GM12873 (cell line): ENCODE measurements around the gene MYOD1.

Experiments used
- CTCF ChIP-seq: IDR thresholded peaks from 2 replicates; pipeline ENCODE4 v1.5.1; 2012; ENCODE audit warnings: low read depth, mild to moderate bottlenecking, moderate library complexity, low read length, control low read depth; ENCODE audit not compliant: insufficient read depth; ENCODE audit errors: missing control alignments

Gene MYOD1

GRCh38 chr11:17750801-17751165 lies 31.4 kb downstream of the MYOD1 start:
- TF ChIP-seq CTCF, result no peak

GRCh38 chr11:17751558-17751957 lies 32.2 kb downstream of the MYOD1 start:
- no peak for TF ChIP-seq CTCF

- no peak for TF ChIP-seq CTCF
These were observed 32.8 kb downstream of the MYOD1 start for GRCh38 chr11:17752144-17752543.

- no peak for TF ChIP-seq CTCF
These were observed 33.8 kb downstream of the MYOD1 start for GRCh38 chr11:17753153-17753552.

GRCh38 chr11:17753641-17754040 lies 34.3 kb downstream of the MYOD1 start:
- TF ChIP-seq CTCF, result no peak

GRCh38 chr11:17755891-17756290 lies 36.5 kb downstream of the MYOD1 start:
- TF ChIP-seq CTCF, result no peak

GRCh38 chr11:17760102-17761029 lies 41.0 kb downstream of the MYOD1 start:
- peak; percentile 73 for TF ChIP-seq CTCF
